HG02852 (cell line): ENCODE data around the gene C19orf81.

Experiments
- ATAC-seq: cut with Tn5 transposase; IDR thresholded peaks from one replicate; pipeline ENCODE4 v1.9.1; 2021; ENCODE audit warnings: mild to moderate bottlenecking, moderate library complexity; ENCODE audit not compliant: unreplicated experiment

Gene C19orf81

DNA sequence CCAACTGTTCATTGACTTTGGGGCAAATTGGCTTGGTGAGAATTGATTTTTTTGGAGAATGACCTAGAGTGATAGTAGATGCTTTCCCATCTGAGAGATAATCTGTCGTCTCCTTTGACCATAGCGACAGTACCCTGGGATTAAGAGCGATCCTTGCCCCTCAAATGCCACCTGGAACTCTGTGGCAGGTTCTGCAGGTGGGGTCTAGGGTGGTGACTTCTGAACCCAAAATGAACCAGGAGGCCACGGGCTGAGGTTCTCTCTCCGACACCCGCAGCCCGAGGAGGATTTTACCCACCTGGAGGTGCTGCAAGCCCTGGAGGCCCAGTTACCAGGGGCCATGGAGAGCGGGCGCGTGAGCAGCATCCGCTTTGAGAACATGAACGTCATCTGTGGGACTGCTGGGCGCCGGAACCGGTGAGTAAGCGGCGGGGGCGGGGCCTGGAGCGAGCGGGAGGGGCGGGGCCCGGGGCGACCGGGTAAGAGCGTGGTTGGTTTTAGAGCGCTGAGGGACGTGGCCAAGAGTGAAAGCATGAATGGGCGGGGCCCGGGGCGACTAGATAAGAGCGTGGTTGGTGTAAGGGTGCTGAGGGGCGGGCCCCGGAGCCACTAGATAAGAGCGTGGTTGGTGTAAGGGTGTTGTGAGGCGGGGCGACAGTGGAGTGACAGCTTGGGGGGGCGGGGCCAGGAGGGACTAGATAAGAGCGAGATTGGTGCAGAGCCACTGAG is 8.6 kb downstream of the C19orf81 start:
- ATAC-seq: no peak

- ATAC-seq: no peak
Measured at GRCh38 chr19:50658441-50659317, 9.4 kb downstream of the C19orf81 start.

DNA sequence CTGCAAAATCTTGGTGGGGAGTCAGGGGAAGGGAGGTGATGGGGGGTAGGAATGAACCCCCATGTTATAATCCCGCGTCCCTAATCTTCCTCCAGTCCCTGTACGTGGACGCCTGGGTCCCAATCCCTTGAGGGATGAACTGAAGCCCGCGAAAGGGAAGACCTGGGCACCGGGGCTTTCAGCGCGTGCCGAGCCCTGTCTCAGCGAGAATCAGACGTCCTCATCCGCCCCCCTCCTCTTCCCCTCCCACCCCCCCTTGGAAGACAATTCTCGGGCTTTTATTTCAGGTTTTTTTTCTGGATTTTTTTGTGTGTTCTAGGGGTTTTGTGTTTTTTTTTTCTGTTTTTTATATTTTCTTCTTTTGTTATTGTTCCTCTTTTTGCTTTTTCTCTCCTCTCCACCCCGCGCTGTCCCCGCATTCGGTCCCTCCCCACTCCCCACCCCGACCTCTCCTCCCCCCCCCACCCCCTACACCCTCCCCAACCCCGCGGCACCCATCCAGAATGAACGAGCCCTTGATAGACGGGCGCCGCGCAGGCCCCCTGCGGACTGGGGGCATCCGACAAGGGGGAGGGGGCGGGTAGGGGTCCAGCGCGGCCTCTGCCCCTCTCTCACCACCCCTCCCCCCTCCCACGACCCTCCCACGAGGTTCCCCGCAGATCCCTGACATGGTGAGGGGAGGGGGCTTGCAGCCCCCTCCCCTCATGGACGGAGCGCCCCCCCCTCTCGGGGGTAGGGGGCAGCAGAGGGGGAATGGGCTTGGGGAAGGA is 10.3 kb downstream of the C19orf81 start:
- ATAC-seq: no peak

- ATAC-seq: no peak
Measured at GRCh38 chr19:50660088-50660366, 10.8 kb downstream of the C19orf81 start.

DNA sequence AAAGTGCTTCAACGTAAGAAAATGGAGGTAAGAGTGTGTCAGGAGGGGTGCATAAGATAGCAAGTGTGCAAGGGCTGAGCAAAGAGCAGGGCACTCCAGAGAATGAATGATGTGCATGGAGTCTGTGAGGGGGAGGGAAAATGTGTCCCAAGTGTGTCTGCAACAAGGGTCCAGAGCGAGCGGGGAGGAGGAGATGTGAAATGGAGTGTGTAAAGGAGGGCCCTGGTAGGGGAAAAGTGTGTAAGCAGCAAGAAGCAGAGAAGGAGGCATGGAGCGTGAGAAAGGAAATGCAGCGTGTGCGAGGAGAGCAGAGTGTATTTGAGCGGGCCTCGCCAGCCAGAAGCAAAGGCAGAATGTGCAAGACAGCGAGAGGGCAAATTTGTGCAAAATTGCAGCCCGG is 11.8 kb downstream of the C19orf81 start:
- ATAC-seq: no peak

GRCh38 chr19:50661766-50662650 is 12.8 kb downstream of the C19orf81 start:
- ATAC-seq: no peak

DNA sequence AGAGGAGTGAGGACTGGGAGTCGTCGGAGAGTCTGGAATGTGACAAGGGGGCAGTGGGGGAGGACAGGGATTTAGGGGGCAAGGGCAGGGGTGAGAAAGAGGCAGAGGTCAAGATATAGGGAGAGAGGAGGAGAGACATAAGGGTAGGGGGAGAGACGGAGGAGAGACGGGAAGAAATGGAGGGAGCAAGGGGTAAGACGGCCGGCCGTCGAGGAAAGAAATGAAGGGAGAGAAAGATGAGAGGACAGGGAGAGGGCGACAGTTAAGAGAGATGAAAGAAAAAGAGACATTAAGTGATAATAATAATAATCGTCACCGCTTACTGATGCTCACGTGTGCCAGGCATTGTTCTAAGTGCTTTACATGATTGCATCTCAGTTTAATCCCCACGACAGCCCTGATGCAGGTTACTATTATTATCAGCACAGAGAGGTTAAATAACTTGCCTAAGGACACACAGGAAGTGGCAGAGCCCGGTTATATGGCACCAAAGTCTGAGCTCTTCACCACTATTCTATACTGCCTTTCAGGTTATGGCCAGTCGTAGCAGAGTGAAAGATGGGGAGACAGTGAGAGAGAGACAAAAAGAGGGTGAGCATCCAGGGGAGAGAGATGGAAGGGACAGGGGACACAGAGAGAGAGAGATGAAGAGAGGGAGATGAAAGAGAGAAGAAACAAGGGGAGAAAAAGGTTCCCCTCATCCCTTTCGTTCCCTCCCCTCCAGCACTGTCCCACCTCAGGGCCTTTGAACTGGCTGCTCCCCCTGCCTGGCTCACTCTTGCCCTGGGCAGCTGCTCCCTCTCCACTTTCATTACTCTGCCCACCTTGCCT is 13.6 kb downstream of the C19orf81 start:
- ATAC-seq: no peak

GRCh38 chr19:50663482-50663790 is 14.2 kb downstream of the C19orf81 start:
- ATAC-seq: no peak

DNA sequence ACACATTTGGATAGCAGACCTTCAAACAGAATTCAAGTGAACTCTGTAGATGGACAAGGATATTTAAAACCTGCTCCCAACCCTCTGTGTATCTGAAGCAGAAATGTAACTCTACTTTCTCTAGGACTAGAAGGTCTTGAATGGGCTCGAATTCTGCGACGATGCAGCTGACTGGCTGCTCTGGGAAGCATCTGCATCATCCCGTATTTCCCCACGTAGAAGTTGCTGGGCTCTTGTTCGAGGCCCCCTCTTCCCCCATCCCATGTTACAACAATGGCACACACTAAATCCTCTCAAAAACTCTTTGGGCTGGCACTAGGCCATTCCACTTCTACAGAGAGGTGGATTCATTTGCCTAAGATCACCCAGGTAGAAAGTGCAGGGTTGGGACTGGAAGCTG is 15.0 kb downstream of the C19orf81 start:
- no peak for ATAC-seq

DNA sequence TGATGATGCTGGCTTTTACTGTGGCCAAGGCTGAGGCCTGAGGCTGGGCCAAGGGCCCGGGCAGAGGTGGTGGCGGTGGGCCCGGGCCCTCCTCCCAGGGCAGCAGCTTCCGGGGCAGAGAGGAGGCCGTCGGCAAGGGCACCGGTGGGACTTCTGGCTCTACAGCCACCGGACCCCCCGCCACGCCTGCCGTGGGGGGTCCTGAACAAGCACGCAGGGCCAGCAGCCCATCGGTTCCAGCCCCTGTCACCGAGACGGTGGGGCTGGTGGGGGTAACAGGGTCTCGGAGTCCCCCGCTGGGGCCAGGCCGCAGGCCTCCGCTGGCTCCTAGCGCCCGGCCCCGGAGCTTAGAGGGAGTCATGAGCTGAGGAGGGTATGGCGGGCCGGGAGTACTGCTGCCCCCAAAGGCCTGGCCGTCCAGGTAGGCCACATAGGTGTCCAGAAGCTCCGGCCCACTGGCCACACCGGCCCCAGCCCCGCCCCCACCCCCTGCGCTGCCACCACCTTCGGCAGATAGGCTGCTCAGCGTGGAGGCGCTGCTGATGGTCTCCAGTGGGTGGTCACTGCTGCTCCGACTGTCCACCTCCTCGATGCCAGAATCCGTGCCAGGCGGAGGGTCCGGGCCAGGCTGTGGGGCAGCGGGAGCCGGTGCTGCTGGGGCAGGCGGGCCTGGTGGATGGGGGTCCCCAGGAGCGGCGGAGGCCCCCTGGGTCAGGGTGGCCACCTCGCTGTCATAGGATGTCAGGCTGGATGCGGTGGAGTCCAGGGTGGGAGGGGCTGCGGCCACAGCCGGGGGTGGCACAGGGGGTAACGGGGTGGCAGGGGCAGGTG is 17.3 kb downstream of the C19orf81 start:
- no peak for ATAC-seq

DNA sequence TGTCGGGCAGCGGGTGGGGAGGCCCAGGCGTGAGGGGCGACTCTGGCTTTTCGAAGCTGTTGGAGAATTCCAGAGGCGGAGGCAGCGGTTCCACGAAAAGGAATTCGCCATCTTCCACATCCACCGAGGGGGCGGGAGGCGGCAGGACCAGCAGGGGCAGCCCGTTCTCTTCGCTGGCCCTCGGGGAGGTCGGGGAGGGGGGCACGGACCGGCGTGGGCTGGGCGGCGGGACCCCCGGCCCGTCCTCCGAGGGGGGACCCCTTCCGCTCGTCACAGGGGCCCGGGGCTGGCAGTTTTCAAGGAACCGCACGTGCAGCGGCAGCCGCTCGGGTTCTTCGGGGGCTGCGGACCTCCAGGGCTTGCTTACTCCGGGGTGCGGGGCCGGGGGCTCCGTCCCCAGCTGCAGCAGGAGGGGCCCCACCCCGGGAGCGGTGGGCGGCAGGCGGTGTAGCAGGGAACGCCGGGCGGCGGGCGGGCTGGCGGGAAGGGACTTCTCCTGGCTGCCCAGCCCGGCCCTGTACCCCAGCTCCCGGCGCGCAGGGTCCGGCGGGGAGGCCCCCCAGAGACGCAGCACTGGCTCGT is 18.0 kb downstream of the C19orf81 start:
- no peak for ATAC-seq

DNA sequence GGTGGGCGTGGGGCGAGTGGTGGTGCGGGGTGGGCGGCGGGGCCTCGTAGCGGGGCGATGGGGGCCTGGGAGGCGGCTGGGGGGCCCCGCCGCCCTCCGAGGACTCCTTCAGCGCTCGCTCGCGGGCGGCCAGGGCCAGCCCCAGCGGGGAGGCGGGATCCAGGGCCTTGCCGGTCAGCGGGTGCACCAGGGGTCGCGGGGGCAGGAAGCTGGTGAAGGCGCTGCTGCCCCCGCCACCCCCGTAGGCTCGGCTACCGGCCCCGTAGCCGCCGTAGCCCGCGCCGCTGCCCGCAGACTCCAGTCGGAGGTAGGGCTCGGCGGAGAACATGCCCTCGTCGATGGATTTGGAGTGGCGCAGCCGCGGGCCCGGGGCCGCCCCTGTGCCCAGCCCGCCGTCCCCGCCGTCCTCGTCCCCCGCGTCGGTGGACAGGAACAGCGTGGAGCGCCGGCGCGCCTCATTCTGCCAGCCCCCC is 18.6 kb downstream of the C19orf81 start:
- no peak for ATAC-seq

- ATAC-seq: no peak
Measured at GRCh38 chr19:50668416-50668815, 19.2 kb downstream of the C19orf81 start.

DNA sequence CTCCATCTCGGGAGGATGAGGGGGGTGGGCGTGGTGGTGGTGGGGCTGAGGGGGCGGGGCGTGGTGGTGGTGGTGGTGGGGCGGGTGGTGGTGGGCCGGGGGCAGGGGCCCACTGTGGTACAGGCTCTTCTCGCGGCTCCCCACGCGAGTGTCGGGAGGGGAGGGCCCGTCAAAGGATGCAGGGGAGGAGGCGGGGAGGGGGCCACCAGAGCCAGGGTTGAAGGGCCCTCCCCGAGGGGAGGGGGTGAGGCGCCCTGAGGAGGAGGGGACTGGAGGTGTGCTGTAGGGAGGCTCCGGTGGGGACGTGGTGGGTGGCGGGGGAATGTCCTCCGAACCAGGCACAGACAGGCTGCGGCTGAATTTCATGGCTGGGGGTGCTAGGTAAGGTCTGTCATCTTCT is 19.6 kb downstream of the C19orf81 start:
- no peak for ATAC-seq

- no peak for ATAC-seq
Measured at GRCh38 chr19:50669302-50670101, 20.3 kb downstream of the C19orf81 start.

DNA sequence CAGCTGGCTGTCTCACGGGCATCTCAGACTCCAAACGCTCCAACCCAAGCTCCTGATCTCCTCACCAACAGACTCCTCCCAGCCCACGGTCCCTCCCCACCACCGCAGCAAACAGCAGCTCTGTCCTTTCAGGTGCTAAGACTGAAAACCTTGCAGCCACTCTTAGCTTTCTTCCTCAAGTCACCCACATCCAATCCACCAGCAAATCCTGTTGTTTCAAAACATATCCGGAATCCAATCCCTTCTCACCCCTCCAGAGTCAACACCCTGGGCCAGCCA is 20.8 kb downstream of the C19orf81 start:
- no peak for ATAC-seq

DNA sequence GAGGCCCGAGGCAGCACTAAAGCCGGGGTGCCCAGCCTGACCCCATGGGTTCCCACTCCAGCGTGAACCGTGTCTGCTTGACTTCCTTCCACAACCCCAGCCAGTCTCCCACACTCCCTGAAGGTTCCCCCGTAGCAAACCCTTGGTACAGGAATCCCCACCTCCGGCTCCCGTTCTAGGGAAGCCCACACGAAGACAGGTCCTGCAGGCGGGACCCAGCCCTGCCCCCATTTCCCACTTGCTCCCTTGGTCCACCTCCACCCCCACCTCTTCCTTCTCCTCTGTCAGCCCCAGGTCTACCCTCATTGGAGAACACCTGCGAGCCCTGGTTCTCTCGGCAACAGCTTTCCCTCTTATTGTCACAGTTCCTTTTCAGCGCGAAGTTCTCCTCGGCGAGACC is 23.9 kb downstream of the C19orf81 start:
- ATAC-seq: no peak

- no peak for ATAC-seq
Measured at GRCh38 chr19:50676625-50677197, 27.5 kb downstream of the C19orf81 start.
